Right ventricle myocardium superior (tissue), 1 donor: ENCODE measurements around the gene NDUFAF3. TPM values are rescaled to one million over a fixed set of nuclear protein-coding genes. Genes with fewer than 3 reads are reported as not detected.

ENCODE experiments used
- ATAC-seq: fragments of 200-7000 bp; cut with Tn5 transposase; one replicate; pipeline ENCODE4 v1.9.1; 2020; ENCODE audit warnings: mild to moderate bottlenecking; ENCODE audit not compliant: poor library complexity
- DNase-seq: peaks from one replicate; pipeline ENCODE4 v3.0.0-alpha.2; 2020
- intact Hi-C: fragments of 100-400 bp; cut with DNase I; formaldehyde crosslinking; loops from one replicate; pipeline ENCODE4 v1.11.2; 2022
- total RNA-seq: library from RNA; stranded (reverse); fragmentation: NEBNext Ultra II Directional; extraction: Animal tissue kit (Norgen Biotek cat#: 25700); gene quantifications from one replicate; pipeline ENCODE4 v1.2.1, GENCODE V29; 2021
- donor health status: DM: no; HTN: yes; CAD: no; lungs with severe emphysema.

Gene NDUFAF3
- total RNA-seq, 1 donor from 2014 or later = 165 TPM

GRCh38 chr3:49015072-49015471, 6.8 kb upstream of the NDUFAF3 start:
- ATAC-seq (no peak), DNase-seq (no peak)

GRCh38 chr3:49015765-49016164, 6.2 kb upstream of the NDUFAF3 start:
- no peak for ATAC-seq
- intact Hi-C loops = no loop called here
- DNase-seq = no peak

More at GRCh38 chr3:49015072-49015471, 6.8 kb upstream of the NDUFAF3 start:
- intact Hi-C loops = no loop called here

GRCh38 chr3:49016414-49017228, 5.3 kb upstream of the NDUFAF3 start:
- ATAC-seq (no peak), DNase-seq (no peak)
- intact Hi-C loops = no loop called here

DNA sequence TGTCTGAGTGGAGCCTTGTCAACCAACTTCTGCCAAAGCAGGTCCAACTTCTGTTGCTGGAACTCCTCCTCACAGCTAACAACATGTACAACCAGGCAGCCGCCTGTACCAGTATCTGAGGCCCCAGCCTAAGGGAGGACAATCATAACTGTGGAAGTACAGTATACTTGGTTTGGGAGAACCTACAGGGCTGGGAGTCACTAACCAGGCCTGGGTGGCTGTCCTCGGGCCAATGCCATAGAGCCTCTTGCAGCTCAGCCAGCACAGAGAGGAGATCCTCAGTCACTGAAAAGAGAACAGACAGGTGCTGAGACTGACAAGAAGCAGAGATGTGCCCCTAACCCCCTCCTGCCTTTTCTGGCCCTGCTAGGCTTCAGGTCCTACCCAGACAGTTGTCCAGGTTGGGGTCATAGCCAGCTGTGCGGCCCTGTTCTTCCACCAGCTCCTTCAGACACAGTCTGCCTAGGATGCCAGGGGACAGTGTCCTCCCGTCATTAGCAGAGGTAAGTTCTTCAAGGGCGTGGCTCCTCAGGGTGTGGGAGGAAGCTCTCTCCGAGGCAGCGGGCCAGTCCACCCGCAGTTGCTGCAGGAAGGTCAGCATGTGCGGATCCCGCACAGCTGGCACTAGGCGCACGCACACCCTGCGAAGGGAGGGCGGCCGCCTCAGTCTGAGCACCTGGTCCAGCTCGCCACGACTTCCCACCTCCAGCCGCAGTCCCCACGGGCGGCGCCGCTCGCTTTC, 4.5 kb upstream of the NDUFAF3 start:
- no peak for ATAC-seq
- intact Hi-C loops = no loop called here
- no peak for DNase-seq

- DNase-seq (peak; percentile 79), ATAC-seq (peak; percentile 8)
- intact Hi-C loops = no loop called here
Observed at GRCh38 chr3:49017971-49018706, 3.8 kb upstream of the NDUFAF3 start, which contains the start of gene DALRD3. TSS of gene DALRD3 (minus strand) at chr3:49018580. CDS start at chr3:49018564, 16 bp downstream.

DNA sequence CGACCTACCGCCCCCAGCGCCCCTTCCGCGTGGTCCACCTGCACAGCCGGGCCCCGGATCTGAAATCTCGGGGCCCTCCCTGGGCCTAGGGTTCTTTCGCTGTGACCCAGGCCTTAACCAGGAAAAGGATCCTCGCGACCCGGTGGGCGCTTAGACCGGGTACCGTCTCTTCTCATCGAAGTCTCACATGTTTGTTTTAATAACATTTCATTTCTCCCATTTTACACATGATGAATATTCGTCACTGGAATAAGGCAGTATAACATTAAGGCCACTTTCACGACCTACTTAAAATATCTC, 3.3 kb upstream of the NDUFAF3 start:
- no peak for ATAC-seq
- DNase-seq = no peak
- intact Hi-C loops = no loop called here

- intact Hi-C loops = no loop called here
Observed at GRCh38 chr3:49019941-49020329, 2.0 kb upstream of the NDUFAF3 start.

DNA sequence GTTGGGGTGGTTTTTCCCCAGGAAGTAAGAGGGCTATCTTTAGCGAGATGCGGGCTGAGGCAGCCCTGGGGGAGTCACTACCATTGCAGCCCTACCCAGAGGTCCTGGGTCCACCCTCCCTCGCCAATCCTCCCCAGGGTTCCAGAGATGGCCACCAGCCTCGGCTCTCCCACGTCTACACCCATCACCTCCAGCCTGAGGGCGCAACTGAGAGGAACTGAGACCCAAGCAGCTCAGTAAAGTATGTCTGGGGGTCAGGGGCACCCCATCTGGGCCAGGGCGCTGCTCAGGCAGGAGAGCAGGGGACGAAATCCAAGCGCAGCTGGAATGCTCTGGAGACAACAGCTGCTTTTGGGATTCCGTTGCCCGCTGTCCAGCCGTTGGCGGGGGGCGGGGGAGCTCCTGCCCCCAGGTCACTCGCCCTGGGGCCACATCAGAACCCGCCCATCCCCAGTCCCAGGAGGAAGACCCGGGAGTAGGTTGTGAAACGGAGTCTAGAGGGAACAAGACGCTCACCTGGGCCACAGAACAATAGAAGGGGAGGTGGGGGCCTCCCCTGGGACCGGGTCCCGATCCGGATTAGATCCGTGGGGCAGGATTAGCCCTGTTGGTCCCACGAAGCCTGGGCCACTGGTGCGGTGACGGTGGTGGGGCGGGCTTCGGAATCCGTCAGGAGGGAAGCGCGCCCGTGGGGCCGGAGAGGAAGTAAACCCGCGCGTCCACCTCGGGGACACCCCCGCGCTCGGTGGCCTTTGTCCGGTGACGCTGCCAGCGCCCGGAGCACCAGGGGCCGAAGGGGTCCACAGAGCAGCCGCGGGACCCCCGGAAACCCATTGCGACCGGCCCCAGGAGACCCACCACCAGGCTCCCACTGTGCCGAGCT, 1.4 kb upstream of the NDUFAF3 start:
- DNase-seq (peak; percentile 76), ATAC-seq (peak; percentile 3)
- intact Hi-C loops = no loop called here

More at GRCh38 chr3:49019941-49020329, 2.0 kb upstream of the NDUFAF3 start:
- ATAC-seq (no peak), DNase-seq (no peak)

GRCh38 chr3:49021213-49021812, 608 bp upstream of the NDUFAF3 start:
- intact Hi-C loops = no loop called here
- peak; percentile 90 for ATAC-seq

DNA sequence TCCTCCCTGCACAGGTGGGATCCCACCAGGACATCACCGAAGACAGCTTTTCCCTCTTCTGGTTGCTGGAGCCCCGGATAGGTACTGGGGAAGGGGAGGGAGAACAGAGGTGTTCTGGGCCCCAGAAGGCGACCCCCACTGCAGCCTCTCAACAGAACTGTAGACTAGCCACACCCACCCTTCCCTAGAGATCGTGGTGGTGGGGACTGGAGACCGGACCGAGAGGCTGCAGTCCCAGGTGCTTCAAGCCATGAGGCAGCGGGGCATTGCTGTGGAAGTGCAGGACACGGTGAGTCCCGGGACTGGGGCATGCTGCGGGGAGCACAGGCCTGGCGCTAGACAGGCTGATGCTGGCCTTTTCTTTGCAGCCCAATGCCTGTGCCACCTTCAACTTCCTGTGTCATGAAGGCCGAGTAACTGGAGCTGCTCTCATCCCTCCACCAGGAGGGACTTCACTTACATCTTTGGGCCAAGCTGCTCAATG, 809 bp downstream of the NDUFAF3 start:
- DNase-seq (no peak), ATAC-seq (no peak)
- intact Hi-C loops = no loop called here

More at GRCh38 chr3:49021213-49021812, 608 bp upstream of the NDUFAF3 start:
- peak; percentile 100 for DNase-seq

GRCh38 chr3:49023775-49024174, 1.9 kb downstream of the NDUFAF3 start:
- intact Hi-C loops = no loop called here
- DNase-seq = no peak
- no peak for ATAC-seq

- ATAC-seq (no peak), DNase-seq (no peak)
- intact Hi-C loops = no loop called here
Observed at GRCh38 chr3:49024449-49024848, 2.5 kb downstream of the NDUFAF3 start.

GRCh38 chr3:49025005-49025792, 3.3 kb downstream of the NDUFAF3 start:
- intact Hi-C loops = no loop called here
- ATAC-seq (no peak), DNase-seq (no peak)

- DNase-seq (no peak), ATAC-seq (no peak)
- intact Hi-C loops = no loop called here
Observed at GRCh38 chr3:49025793-49026520, 4.0 kb downstream of the NDUFAF3 start.

DNA sequence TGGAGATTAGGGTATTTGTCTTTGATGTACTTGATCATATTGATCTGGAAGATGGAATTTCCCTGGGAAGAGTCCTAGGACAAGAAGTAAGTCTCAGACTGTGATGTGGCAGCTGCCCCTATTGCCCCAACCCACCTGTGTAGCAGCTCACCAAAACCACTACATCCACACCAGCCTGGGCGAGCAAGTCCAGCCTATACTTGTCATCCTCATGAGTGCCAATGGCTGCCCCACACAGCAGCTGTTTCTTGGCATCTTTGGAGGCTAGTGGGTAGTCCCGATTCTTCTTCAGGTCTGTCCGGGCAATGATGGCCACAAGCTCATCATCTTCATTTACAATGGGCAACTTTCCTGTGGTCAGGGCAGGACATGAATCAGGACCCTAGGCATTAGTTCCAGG, 4.6 kb downstream of the NDUFAF3 start:
- no peak for ATAC-seq
- no peak for DNase-seq
- intact Hi-C loops = no loop called here

DNA sequence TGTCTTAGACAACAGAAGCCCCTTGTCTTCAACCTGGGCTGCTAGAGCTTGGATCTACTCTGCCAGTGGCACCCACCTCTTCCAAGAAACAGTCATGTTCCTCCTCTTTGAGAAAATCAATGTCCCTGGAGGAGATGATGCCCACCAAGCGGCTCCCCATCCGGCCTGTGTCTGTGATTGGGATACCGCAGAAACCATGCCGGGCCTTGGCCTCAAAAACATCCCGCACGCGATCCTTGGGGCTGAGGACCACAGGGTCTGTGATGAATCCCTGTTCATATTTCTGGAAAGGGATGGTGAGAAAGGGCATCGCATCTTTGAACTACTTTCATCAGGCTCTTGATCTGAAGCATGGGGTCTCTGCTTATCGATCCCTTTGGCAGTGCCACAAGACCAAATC, 5.7 kb downstream of the NDUFAF3 start:
- DNase-seq (no peak), ATAC-seq (no peak)
- intact Hi-C loops = no loop called here

- no peak for ATAC-seq
- intact Hi-C loops = no loop called here
Observed at GRCh38 chr3:49028298-49028672, 6.4 kb downstream of the NDUFAF3 start.

More at GRCh38 chr3:49028298-49028672, 6.4 kb downstream of the NDUFAF3 start:
- DNase-seq = no peak
